Neural cell (in vitro differentiated cells): Measurements from ENCODE around the gene PAX2.

ENCODE experiments used
- CTCF ChIP-seq: fragments of 450-650 bp; IDR thresholded peaks from 2 replicates; pipeline ENCODE4 v1.5.1; 2014; ENCODE audit warnings: antibody characterized with exemption, mild to moderate bottlenecking, moderate library complexity; ENCODE audit not compliant: poor library complexity, severe bottlenecking
- EP300 ChIP-seq: fragments of 450-650 bp; conservative IDR thresholded peaks from 2 replicates; pipeline ENCODE4 v1.6.1; 2014; ENCODE audit warnings: antibody characterized with exemption, mild to moderate bottlenecking, moderate library complexity; ENCODE audit not compliant: poor library complexity, severe bottlenecking
- EZH2 ChIP-seq: fragments of 200-600, 300-800 bp; shearing (Covaris generic), sonication (generic); IDR thresholded peaks from 2 replicates; pipeline ENCODE4 v1.6.1; 2014; ENCODE audit warnings: antibody characterized with exemption, low read length, borderline replicate concordance, mild to moderate bottlenecking; ENCODE audit not compliant: insufficient read depth, poor library complexity, severe bottlenecking
- MXI1 ChIP-seq: fragments of 450-650 bp; conservative IDR thresholded peaks from 2 replicates; pipeline ENCODE4 v1.6.1; 2014; ENCODE audit warnings: antibody characterized with exemption, mild to moderate bottlenecking; ENCODE audit not compliant: poor library complexity, severe bottlenecking
- POLR2AphosphoS5 ChIP-seq: IDR thresholded peaks from 2 replicates; pipeline ENCODE4 v1.6.1; 2012
- RAD21 ChIP-seq: fragments of 450-650 bp; conservative IDR thresholded peaks from 2 replicates; pipeline ENCODE4 v1.6.1; 2014; ENCODE audit warnings: antibody characterized with exemption, mild to moderate bottlenecking, moderate library complexity
- REST ChIP-seq: IDR thresholded peaks from 2 replicates; pipeline ENCODE4 v1.6.1; 2012; ENCODE audit warnings: borderline replicate concordance
- SMC3 ChIP-seq: fragments of 450-650 bp; conservative IDR thresholded peaks from 2 replicates; pipeline ENCODE4 v1.6.1; 2014; ENCODE audit warnings: antibody characterized with exemption, mild to moderate bottlenecking, moderate library complexity; ENCODE audit not compliant: poor library complexity
- TAF1 ChIP-seq: IDR thresholded peaks from 2 replicates; pipeline ENCODE4 v1.6.1; 2012; ENCODE audit warnings: low read depth

- TF ChIP-seq POLR2AphosphoS5 (no peak), CTCF (no peak), EP300 (no peak), TAF1 (no peak), MXI1 (no peak), EZH2 (no peak), SMC3 (no peak), RAD21 (no peak), REST (no peak)
These were observed 129.5 kb downstream of the PAX2 start for GRCh38 chr10:100874702-100875483.
